ENCODE measurements around the gene DENND2D.
"Not testable (repeated sequence)": the region's sequence is repeated elsewhere in the genome, so short reads cannot be mapped to it uniquely, and the experiment has no call there.

The DENND2D gene

GRCh38 chr1:111221633-111222291, 21.3 kb upstream of the DENND2D start:
- DNase-seq = peak in 1 of 4 experiments; percentile 26

DNA sequence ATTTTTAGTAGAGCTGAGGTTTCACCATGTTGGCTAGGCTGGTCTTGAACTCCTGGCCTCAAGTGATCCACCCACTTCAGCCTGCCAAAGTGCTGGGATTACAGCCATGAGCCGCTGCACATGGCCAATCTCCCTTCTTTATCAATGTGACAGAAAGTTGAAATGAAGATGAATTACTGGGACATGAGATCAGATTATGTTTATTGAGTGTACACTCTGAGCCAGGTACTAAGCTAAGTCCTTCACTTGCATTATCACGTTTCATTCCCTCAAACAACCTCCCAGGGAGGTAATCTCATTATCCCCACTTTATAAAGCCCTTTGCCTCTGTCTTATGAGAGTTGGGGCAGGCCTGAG, 20.8 kb upstream of the DENND2D start:
- DNase-seq = no peak

DNA sequence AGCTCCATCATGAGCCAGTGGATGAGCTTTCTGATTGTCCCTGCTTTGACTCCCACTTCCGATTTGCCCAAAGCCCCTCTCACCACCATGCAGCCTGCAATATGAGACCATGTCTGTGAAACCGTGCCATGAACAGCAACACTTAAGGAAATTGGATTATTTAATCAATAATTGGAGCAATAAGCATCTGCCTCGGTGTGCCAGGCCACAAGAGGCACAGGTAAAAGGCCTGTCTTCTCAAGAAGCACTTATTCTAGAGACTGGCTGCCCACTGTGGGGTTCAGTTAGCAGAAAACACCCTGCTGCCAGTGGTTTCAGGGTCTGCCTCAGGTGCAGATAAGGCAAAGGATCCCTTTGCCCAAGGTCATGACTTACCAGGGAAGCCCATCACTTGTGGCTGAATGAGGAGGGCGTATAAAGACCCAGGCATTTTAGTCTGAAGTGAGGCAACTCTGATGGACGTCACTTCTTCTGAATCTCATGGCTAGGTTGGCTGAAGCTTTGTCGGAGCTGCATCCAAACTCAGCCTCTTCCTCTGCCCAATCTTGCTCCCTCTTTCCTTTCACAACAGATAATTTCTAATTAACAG, 19.9 kb upstream of the DENND2D start:
- no peak for DNase-seq

GRCh38 chr1:111219557-111220286, 19.3 kb upstream of the DENND2D start:
- DNase-seq = no peak

DNA sequence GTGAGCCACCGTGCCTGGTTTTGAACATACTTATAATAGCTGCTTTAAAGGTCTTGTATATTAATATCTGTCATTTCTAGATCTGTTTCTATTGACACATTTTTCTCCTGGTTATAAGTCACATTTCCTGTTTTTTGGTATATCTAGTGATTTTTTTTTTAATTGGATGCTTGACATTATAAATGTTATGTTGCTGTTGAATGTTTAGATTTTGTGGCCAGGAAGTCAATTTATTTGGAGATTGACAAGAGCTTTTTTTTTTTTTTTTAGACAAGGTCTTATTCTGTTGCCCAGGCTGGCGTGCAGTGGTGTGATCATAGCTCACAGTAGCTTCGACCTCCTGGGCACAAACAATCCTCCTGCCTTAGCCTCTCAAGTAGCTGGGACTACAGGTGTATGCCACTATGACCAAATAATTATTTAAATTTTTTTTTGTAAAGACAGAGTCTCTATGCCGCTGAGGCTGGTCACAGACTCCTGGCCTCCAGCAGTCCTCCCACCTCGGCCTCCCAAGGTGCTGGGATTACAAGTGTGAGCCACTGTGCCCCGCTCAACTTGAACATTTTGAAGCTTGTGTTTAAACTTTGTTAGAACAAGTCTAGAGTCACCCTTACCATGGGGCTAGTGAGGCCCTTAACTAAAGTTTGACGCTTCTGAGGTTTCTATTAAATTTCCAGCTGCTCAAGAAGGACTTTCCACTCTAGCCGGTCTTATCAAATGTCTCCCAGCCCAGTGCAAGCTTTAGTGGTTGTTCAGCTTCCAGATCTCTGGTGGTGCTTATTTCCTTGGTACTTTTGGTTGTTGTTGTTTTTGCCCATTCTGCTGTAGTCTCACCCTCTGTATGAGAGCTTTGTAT, 18.5 kb upstream of the DENND2D start:
- no peak for DNase-seq

GRCh38 chr1:111217183-111217910, 16.9 kb upstream of the DENND2D start:
- no peak for DNase-seq

- no peak for DNase-seq
Observed at GRCh38 chr1:111216751-111217150, 16.3 kb upstream of the DENND2D start.

- not testable (repeated sequence) for DNase-seq
Observed at GRCh38 chr1:111215285-111215684, 14.8 kb upstream of the DENND2D start.

- DNase-seq = peak in 3 of 4 experiments; percentile 21 to 35 (median 33)
Observed at GRCh38 chr1:111214884-111215283, 14.4 kb upstream of the DENND2D start.

- no peak for DNase-seq
Observed at GRCh38 chr1:111214074-111214801, 13.8 kb upstream of the DENND2D start.

DNA sequence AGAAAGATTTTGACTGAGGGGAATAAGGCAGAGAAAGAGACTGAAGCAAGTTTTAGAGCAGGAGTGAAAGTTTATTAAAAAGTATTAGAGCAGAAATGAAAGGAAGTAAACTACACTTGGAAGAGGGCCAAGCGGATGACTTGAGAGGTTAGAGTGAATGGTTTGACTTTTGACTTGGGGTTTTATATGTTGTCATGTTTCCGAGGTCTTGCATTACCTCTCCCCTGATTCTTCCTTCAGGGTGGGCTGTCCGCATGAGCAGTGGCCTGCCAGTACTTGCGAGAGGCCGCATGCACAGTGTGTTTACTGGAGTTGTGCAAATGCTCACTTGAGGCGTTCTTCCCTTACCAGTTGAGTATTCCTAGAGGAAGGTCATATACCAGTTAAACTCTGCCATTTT, 13.0 kb upstream of the DENND2D start:
- no peak for DNase-seq

DNA sequence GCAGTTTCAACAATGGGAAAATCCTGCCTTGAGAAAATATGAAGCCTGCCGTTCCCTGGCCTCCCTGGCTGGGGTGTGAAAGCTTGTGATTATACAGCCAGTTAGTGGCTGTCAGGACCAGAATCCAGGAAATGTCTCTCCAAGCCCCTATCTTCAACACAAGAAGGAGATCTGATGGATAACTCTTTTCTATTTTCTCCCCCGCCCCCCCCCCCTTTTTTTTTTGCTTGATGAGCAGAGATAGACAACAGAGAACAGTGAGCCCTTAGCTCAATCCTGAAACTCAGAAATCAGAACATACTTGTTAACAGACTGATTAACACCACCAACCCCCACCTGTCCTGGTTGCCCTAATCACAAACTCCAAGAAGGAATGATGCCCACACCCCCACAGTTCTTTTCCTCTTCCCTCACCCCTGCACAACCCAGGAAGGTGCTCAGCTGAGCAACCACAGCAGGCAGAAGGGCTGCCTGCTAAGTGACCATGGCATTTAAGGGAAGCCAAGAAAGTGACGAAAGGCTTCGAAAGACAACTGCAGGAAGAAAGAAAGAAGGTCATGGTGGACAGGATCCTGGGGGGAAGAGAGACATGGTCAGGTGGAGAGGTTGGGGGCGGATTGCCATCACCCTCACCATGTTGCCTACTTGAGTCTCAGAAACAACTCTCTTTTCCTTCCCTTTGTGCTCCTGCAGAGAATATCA, 12.3 kb upstream of the DENND2D start:
- DNase-seq = no peak

DNA sequence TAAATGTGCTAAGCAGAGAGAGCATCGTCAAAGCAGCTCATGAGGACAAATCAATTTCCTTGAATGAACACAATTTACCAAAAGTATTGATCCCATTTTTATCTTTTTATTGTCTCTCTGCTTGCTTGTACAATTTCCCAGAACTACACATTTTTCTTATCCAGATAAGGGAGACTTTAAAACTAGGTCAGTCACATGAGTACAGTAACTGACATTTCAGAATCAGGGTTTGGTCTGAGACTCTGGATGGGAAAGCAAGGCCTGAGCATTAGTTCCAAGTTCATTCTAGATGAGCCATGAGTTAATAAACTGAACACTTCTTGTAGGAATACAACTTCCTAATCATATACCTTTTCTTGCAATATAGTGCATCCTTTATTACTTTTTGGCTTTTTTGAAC, 11.5 kb upstream of the DENND2D start:
- DNase-seq = no peak

DNA sequence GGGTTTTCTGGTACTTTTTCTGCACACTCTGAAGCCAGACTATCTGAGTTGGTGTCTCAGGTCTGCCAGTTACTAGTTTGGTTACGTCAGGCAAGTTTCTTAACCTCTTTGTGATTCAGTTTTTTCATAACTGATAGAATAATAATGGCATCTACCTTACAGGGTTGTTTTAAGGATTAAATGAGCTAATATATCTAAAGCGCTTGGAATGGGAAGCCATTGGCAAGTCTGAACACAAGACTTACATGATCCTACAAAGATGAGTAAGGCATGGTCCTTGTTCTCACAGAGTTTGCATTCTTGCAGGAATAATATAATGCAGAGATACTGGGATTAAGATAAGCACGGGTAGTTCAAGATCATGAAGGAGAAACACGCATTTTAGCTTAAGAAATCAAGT, 9.2 kb upstream of the DENND2D start:
- no peak for DNase-seq

- DNase-seq = no peak
Observed at GRCh38 chr1:111208921-111209320, 8.5 kb upstream of the DENND2D start.

DNA sequence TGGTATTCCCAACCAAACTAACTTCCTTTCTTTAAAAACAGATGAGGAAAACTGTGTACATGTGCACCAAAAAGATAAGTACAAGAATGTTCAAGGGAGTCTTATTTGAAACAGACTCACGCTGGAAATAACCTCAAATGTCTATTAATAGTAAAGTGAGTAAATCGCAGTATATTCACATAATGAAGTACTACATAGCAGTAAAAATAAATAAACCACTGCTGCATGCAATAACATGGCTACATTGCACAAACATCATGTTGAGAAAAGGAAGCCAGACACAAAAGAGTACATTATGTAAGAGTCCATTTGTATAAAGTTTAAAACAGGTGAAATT, 5.2 kb upstream of the DENND2D start:
- DNase-seq = no peak

- DNase-seq = no peak
Observed at GRCh38 chr1:111204983-111205713, 4.7 kb upstream of the DENND2D start.

- DNase-seq = peak; percentile 28 to 64 (median 44)
Observed at GRCh38 chr1:111204201-111204982, 3.9 kb upstream of the DENND2D start.

- peak; percentile 43 to 80 (median 58) for DNase-seq
Observed at GRCh38 chr1:111203681-111204200, 3.3 kb upstream of the DENND2D start.
